DMS153 (cell line): ENCODE data around the gene GSE1.

Experiments
- DNase-seq: peaks from one replicate; lab custom pipeline; 2025; lab: John Stamatoyannopoulos, UW

Gene GSE1

GRCh38 chr16:85632709-85633437 lies 19.8 kb downstream of the GSE1 start:
- no peak for DNase-seq

GRCh38 chr16:85633438-85633743 lies 20.3 kb downstream of the GSE1 start:
- DNase-seq, result no peak

GRCh38 chr16:85633888-85634287 lies 20.8 kb downstream of the GSE1 start:
- no peak for DNase-seq

GRCh38 chr16:85634747-85635544 lies 21.8 kb downstream of the GSE1 start:
- no peak for DNase-seq

- DNase-seq, result no peak
These were observed 22.5 kb downstream of the GSE1 start for GRCh38 chr16:85635545-85636140.

- DNase-seq, result no peak
These were observed 23.2 kb downstream of the GSE1 start for GRCh38 chr16:85636234-85636812.

GRCh38 chr16:85637061-85637807 lies 24.1 kb downstream of the GSE1 start:
- no peak for DNase-seq

GRCh38 chr16:85637808-85638647 lies 24.9 kb downstream of the GSE1 start:
- DNase-seq, result peak; percentile 62

GRCh38 chr16:85638695-85639409 lies 25.7 kb downstream of the GSE1 start:
- no peak for DNase-seq

- peak; percentile 73 for DNase-seq
These were observed 26.6 kb downstream of the GSE1 start for GRCh38 chr16:85639529-85640253.

- no peak for DNase-seq
These were observed 27.1 kb downstream of the GSE1 start for GRCh38 chr16:85640254-85640558.

- peak; percentile 17 for DNase-seq
These were observed 27.5 kb downstream of the GSE1 start for GRCh38 chr16:85640585-85640984.

- DNase-seq, result no peak
These were observed 28.2 kb downstream of the GSE1 start for GRCh38 chr16:85641305-85641704.

- DNase-seq, result no peak
These were observed 28.7 kb downstream of the GSE1 start for GRCh38 chr16:85641776-85642176.

GRCh38 chr16:85642762-85643358 lies 29.7 kb downstream of the GSE1 start:
- peak; percentile 75 for DNase-seq

GRCh38 chr16:85643631-85644030 lies 30.5 kb downstream of the GSE1 start:
- DNase-seq, result no peak

- DNase-seq, result no peak
These were observed 31.1 kb downstream of the GSE1 start for GRCh38 chr16:85644093-85644712.

GRCh38 chr16:85645021-85645589 lies 32.0 kb downstream of the GSE1 start:
- no peak for DNase-seq
